HepG2 (cell line): ENCODE results near the gene C1GALT1C1.

Source experiments
- CBFB ChIP-seq: sonication (generic); formaldehyde crosslinking; IDR thresholded peaks from 2 replicates; pipeline ENCODE4 v1.4.0; 2020; ENCODE audit warnings: missing genetic modification reagents
- HOXD1 ChIP-seq: sonication (generic); formaldehyde crosslinking; IDR thresholded peaks from 2 replicates; pipeline ENCODE4 v1.5.0; 2020; ENCODE audit warnings: missing genetic modification reagents
- NR2C2 ChIP-seq: sonication (generic); formaldehyde crosslinking; IDR thresholded peaks from 2 replicates; pipeline ENCODE4 v1.4.0; 2020; ENCODE audit warnings: missing genetic modification reagents, mild to moderate bottlenecking, moderate library complexity, borderline replicate concordance
- RBAK ChIP-seq: sonication (generic); formaldehyde crosslinking; IDR thresholded peaks from 2 replicates; pipeline ENCODE4 v1.5.1; 2020; ENCODE audit warnings: mild to moderate bottlenecking, missing genetic modification reagents
- RXRA ChIP-seq: sonication (generic); formaldehyde crosslinking; IDR thresholded peaks from 2 replicates; pipeline ENCODE4 v1.5.1; 2020; ENCODE audit warnings: missing genetic modification reagents
- TF ChIP-seq, protein P1 (sequence below), 2 experiments: sonication (generic) in 1 of 2; formaldehyde crosslinking in 1 of 2; IDR thresholded peaks; 2 replicates each; pipeline versions ENCODE4 v1.4.0 to v1.6.1; 2018 to 2020; ENCODE audit warnings: missing genetic modification reagents in 2 of 2, borderline replicate concordance in 1 of 2, low read depth in 1 of 2, mild to moderate bottlenecking in 1 of 2, missing biosample characterization in 1 of 2
- TF ChIP-seq, protein P2 (sequence below): IDR thresholded peaks from 2 replicates; pipeline ENCODE4 v1.6.1; 2016; ENCODE audit warnings: mild to moderate bottlenecking
- TF ChIP-seq, protein P3 (sequence below): sonication (generic); formaldehyde crosslinking; IDR thresholded peaks from 2 replicates; pipeline ENCODE4 v1.5.0; 2020; ENCODE audit warnings: missing genetic modification reagents
- TF ChIP-seq, protein P4 (sequence below): sonication (generic); formaldehyde crosslinking; IDR thresholded peaks from 2 replicates; pipeline ENCODE4 v1.5.0; 2020; ENCODE audit warnings: mild to moderate bottlenecking, missing genetic modification reagents, borderline replicate concordance

DNA sequence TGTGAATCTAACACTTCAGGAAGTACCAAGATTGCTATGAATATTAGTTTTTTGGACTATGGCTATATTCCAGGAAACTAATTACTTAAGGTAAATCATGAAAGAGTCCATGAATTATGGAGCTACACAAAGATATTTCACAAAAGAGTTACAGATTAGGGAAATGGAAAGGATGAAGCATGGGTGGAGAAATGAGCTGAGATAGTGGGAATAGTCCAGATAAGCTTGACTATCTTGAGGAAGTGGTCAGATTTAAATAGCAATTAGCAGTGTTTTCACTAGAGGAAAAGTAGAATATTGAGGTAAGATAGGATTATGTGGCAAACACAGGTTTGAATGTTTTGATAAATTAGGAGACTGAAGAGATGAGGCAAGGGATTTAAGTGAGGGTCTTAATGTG lies 42.1 kb upstream of the C1GALT1C1 start:
- TF ChIP-seq, protein P1, sequence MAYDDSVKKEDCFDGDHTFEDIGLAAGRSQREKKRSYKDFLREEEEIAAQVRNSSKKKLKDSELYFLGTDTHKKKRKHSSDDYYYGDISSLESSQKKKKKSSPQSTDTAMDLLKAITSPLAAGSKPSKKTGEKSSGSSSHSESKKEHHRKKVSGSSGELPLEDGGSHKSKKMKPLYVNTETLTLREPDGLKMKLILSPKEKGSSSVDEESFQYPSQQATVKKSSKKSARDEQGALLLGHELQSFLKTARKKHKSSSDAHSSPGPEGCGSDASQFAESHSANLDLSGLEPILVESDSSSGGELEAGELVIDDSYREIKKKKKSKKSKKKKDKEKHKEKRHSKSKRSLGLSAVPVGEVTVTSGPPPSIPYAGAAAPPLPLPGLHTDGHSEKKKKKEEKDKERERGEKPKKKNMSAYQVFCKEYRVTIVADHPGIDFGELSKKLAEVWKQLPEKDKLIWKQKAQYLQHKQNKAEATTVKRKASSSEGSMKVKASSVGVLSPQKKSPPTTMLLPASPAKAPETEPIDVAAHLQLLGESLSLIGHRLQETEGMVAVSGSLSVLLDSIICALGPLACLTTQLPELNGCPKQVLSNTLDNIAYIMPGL (CRISPR knock-in tag; IDR thresholded peaks at IDR 0.05; ENCODE audit: borderline replicate concordance in 1 of 2, low read depth in 1 of 2): no peak
- TF ChIP-seq RXRA: no peak
- TF ChIP-seq RBAK: no peak
- TF ChIP-seq, protein P2, sequence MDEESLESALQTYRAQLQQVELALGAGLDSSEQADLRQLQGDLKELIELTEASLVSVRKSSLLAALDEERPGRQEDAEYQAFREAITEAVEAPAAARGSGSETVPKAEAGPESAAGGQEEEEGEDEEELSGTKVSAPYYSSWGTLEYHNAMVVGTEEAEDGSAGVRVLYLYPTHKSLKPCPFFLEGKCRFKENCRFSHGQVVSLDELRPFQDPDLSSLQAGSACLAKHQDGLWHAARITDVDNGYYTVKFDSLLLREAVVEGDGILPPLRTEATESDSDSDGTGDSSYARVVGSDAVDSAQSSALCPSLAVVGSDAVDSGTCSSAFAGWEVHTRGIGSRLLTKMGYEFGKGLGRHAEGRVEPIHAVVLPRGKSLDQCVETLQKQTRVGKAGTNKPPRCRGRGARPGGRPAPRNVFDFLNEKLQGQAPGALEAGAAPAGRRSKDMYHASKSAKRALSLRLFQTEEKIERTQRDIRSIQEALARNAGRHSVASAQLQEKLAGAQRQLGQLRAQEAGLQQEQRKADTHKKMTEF (CRISPR knock-in tag): no peak
- TF ChIP-seq NR2C2 (CRISPR knock-in tag): no peak
- TF ChIP-seq, protein P3, sequence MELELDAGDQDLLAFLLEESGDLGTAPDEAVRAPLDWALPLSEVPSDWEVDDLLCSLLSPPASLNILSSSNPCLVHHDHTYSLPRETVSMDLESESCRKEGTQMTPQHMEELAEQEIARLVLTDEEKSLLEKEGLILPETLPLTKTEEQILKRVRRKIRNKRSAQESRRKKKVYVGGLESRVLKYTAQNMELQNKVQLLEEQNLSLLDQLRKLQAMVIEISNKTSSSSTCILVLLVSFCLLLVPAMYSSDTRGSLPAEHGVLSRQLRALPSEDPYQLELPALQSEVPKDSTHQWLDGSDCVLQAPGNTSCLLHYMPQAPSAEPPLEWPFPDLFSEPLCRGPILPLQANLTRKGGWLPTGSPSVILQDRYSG (CRISPR knock-in tag): no peak
- no peak for TF ChIP-seq CBFB
- no peak for TF ChIP-seq HOXD1 (CRISPR knock-in tag)
- TF ChIP-seq, protein P4, sequence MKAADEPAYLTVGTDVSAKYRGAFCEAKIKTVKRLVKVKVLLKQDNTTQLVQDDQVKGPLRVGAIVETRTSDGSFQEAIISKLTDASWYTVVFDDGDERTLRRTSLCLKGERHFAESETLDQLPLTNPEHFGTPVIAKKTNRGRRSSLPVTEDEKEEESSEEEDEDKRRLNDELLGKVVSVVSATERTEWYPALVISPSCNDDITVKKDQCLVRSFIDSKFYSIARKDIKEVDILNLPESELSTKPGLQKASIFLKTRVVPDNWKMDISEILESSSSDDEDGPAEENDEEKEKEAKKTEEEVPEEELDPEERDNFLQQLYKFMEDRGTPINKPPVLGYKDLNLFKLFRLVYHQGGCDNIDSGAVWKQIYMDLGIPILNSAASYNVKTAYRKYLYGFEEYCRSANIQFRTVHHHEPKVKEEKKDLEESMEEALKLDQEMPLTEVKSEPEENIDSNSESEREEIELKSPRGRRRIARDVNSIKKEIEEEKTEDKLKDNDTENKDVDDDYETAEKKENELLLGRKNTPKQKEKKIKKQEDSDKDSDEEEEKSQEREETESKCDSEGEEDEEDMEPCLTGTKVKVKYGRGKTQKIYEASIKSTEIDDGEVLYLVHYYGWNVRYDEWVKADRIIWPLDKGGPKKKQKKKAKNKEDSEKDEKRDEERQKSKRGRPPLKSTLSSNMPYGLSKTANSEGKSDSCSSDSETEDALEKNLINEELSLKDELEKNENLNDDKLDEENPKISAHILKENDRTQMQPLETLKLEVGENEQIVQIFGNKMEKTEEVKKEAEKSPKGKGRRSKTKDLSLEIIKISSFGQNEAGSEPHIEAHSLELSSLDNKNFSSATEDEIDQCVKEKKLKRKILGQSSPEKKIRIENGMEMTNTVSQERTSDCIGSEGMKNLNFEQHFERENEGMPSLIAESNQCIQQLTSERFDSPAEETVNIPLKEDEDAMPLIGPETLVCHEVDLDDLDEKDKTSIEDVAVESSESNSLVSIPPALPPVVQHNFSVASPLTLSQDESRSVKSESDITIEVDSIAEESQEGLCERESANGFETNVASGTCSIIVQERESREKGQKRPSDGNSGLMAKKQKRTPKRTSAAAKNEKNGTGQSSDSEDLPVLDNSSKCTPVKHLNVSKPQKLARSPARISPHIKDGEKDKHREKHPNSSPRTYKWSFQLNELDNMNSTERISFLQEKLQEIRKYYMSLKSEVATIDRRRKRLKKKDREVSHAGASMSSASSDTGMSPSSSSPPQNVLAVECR (CRISPR knock-in tag): no peak
